ENCODE data around the gene COX7A2.

COX7A2 gene, protein sequence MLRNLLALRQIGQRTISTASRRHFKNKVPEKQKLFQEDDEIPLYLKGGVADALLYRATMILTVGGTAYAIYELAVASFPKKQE

DNA sequence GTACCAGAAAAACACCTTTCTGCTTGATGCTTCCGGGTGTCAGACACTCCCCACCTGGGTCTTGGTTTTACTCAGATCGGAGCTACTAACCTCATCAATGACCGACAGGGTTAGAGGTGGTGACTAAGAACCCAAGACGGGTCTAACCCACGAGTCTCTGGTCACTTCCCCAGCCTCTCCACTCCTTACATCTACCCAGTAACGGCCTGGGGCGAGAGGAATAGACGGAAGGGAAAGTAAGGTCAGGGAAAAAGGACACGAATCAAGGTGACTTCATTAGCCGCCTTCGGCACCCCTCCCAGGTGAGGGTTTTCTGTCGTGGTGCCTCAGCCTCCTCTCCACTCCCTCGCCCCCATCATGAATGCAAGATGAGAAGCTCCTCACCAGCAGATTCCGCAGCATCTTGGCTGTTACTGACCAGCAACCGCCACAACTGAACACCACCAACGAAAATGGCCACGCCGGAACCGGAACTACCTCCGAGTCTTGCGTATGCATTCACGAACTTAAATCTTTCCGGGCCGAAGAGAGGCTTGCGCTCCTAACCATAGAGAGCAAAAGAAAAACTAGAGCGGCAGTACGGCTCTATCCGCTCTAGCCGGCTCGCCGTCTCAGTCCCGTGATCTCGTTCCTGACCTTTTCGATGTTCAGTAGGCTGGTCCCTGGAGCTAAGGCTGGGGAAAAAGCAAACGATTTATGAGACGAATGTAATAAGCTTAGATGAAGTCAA lies at the start of gene COX7A2:
Gene COX7A2, minus strand, starts transcription at position 469 of the 730 bp plus-strand sequence. Its CDS starts 67 bp downstream, at position 402.
- DNase-seq: peak; percentile 95

DNA sequence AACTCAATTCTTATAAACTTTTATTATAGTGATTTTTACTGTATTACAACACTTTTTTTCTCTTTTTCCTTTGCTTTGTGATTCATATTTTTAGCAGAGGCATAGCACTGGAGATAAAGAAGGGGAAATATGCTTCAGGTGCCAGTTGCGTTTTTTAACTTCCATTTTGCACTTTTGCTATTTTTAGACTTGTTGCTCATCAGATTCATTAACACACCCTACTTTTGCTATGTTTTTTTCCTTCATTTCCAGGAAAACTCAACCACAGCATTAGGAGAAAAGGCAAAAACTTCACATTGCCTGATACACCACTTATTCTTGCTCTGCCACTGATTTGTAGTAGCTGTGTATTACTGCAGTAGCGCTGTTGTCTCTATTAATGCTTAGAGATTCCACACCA lies 49.0 kb upstream of the COX7A2 start:
- DNase-seq: no peak

DNA sequence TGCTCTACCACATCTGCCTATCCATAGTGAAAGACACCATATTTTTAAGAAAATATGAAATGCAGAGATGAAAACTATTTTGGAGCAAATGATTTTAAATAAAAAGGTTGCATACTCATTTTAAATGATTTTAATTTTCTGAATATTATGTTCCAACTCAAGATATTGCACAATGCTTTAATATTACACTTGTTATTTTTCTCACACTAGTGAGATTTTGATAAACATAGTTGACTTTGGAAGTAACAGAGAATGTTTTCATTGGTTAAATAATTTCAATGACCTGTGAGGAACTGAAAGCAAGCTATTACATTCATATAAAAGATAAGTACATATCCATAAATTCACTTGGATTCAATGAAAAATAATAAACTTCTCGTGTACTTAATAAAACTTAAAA lies 48.1 kb upstream of the COX7A2 start:
- DNase-seq: no peak

DNA sequence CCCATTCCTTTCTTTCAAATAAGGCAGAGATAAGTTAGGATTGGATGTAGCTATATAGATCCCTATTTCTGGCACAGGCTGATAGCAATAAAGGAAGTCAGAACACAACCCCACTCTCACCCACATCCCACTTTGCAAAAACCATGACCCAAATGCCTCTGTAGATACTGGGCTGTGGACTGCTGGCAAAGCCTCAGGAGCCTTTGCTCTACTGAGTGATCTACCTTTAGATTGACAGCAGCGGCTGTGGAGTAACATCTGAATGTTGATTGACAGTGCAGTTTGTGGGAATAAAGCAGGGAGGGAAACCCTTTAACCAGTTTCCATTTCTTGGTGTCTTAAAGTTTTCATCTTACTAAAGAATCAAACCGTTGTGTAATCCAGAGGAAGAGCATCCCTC lies 47.7 kb upstream of the COX7A2 start:
- no peak for DNase-seq

DNA sequence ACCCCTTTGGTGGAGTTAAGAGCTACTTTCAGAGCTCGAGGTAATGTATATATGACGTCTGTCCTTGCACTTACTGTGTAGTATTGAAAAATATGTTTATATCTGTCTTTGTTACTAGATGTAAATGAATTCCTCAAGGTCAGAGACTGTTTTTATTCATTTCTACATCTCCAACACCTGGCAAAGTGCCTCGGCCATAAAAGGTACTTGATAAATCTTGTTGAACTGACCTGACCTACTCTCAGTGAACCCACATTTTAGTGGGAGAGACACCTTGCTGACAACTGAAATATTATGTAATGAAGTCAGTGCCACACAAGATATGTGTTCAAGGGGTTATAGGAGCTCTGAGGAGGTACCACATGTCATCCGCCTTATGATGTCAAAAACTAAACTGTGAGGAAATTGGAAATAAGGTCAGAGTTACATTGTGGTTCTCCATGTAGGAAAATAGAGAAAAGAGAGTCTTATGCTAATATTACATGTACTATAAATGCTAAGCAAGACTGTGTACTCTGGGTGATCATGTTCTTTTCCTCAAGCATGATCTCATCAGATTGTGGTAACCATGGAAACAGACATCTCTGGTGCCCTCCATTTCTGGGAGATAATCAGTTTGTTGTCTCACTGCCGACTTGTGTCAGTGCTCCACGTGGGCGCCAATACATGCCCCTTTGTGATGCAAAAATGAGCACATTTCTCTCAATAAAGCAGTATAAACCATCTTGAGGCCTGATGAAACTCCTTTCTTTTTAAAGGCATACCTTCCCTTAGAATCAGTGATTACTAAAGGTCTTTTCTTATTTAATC lies 46.7 kb upstream of the COX7A2 start:
- DNase-seq: no peak

DNA sequence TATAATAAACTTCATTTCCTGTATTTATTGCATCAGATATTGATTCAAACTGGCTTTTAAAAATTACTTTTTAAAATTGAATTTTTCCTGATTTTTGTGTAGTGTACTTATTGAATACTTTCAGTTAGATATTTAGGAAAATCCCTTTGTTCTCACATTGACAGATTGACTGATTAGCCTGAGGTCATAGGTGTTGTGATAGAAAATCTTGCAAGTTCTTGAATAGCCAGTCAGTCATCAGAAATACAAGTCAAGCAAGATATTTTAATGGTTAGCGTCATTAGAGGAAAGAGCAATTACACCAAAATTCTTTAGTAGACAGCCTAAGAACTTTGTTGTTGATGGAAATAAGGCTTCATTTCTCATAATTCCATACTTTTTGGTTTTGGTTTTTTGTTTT lies 44.4 kb upstream of the COX7A2 start:
- no peak for DNase-seq

DNA sequence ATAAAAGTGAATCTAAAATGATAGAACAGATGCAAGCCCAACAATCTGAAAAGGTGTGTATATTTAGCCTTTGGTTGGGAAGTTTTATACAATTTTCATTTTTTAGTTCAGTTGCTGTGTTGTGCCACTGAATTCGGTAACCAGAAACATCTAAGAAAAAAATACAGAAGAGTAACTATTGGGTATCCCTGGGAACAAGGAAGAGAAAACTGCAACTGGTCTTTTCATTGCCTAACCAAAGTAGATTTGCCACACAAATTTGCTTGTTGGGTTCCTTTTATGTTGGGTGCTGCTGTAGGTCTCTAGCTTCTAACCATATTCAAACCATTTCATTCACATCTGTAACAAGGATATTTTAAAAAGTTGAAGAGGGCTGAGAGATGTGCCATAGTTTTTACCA lies 43.8 kb upstream of the COX7A2 start:
- DNase-seq: no peak

DNA sequence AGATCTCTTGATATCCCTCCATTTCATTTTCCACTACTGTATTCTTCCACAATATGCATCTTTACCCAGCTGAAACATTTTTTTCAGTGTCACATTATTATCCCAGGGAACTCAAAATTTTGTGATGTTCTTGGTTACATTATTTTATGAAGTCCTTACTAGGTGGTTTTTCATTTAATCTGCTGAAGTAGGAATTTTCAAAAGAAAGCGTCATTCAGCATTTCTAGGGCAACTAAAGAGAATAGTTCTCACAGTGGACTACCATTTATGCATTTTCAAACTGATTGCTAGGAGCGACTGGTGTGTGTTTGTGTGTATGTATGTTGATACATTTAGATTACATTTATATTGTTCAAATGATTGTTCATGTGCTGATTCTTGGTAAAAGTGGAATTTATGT lies 43.4 kb upstream of the COX7A2 start:
- no peak for DNase-seq

DNA sequence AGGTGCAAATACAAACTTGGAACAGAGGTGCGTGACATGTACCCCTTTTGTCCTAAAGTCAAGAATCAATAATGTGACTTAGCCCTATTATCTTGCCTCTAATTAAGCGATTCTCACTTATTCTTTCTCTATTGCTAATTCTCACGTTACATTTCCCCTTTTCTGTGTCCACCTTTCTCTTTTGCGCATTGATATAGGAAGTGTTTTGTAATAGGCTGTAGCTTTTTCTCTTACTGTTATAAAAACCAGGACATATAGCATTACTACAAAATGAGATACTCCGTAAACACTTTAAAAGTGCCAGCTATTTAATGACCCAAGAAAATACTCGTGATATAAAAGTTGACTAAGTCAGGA lies 41.7 kb upstream of the COX7A2 start:
- DNase-seq: peak; percentile 30

DNA sequence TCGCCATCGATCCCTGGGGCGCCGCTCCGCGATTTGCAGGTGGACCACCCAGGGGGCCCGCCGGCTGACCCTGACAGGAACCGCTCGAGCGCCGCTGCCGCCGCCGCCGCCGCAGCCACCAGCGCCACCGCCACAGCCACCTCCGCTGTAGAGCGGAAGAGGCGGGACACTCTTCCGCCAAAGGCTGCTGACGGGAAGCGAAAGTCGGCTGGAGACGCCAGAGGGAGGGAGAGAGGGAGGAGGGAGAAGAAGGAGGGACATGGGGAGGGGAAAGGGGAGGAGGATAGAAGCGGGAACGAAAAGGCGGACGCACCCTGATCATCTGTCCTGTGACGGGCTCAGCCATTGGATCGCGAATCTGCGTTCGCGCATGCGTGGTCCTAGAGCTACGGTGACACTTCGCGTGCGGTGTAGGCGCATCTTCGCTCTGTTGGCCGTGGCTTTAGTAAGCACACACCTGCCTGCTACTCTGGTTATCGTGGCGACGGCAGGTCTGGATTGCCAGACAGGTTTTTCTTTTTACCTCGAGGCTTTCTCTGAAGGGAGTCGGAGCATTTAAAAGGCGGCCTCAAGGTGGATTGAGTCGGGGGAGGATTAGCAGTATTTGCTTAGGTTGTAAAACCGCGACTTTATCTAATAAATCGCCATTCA lies 41.2 kb upstream of the COX7A2 start, which contains the start of gene TMEM30A:
Gene TMEM30A, minus strand, starts transcription at position 161 of the 651 bp plus-strand sequence. Its CDS starts 154 bp downstream, at position 7.
- DNase-seq: peak; percentile 98

DNA sequence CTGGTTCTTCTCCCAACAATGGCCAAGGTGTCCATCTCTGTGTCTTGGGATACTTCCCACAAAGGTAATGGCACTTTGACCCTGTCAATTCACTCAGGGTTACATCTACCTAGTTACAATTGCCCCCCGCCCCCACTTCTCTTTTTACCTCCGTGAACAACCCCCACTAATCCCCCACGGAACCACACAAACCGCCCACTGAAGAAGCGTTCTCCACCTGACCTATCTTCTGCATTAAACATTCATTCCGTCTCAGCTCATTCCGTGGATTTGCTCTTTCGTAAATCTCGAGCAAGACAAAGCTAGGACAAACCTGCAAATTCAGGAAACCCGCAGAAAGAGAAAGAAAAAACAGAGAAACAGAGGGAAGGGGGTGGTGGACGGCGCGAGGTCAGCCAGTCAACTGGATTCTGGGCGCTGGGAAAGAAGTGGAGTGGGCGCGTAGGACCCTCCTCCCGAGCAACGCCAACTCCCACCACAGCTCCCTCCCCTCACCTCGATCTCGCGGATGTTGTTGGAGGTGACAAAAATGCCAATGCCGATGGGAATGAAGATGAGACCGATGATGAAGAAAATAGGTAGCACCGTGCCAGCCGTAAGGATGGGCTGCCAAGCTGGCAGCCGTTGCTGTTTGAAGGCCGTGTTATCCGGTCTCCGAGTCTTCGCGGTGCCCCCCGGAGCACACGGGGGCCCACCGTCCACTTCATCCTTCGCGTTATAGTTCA lies 40.5 kb upstream of the COX7A2 start:
- DNase-seq: no peak

DNA sequence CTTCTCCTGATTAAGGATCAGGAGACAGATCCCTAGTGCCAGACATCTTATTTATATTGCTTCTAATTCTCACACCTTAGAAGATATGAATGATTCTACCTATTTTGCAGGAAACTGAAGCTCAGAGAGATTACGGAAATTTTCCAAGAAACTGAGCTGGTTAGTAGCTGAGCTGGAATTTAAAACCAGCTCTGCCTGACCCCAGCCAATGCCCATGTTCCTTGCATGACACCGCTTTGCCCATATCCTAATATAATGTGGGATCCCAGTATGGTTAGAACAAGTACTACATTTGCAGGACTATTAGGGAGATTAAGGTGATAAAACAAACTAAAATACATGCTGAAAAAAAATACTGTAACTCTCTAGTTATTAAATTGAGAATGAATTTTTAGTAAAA lies 39.1 kb upstream of the COX7A2 start:
- DNase-seq: no peak

DNA sequence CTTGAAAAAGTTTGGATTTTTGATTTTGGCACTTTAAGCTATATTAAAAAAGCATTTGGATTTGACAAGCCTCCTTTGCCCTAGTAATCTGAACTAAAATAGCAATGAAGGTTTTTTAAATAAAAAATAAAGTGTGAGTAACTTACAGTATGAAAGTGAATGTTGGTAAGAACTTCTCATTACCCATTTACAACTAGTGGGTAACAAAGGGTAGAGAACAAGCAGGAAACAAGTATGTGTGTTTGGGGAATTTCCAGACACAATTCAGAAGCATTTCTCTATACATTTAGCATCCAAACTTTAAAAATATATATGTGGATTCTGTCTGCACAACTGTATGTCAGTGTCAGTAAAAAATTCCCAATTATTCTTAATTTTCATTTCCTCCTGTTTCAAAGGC lies 38.1 kb upstream of the COX7A2 start:
- DNase-seq: no peak

DNA sequence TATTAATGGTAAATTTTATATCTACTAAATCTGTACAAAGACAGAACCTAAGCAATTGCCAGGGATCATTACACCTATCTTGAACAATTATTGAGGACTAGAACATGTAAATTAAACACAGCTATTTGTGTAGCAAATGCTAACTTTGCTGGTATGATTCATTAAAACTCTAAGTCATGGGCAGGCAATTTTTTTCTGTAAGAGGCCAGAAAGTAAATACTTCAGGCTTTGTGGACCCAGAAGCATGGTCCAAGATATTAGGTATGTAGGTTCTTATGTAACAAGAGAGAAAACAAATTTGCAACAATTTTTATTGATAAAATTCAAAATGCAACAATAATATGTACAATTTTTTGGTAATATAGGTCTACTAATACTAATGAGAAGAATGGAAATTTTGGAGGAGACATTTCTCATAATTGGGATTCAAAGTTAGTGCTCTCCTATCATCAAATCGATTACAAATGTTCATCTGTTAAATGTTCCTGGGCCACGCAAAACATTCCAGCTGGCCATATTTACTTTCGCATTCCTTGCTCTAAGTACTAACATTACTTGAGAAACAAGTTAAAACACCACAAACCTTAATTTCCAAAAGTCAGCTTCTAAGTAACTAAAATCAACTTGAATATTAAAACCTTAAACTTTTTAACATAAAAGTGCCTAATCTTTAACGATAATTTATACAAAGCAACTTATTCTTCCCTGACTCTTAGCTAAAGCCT lies 36.7 kb upstream of the COX7A2 start:
- no peak for DNase-seq

DNA sequence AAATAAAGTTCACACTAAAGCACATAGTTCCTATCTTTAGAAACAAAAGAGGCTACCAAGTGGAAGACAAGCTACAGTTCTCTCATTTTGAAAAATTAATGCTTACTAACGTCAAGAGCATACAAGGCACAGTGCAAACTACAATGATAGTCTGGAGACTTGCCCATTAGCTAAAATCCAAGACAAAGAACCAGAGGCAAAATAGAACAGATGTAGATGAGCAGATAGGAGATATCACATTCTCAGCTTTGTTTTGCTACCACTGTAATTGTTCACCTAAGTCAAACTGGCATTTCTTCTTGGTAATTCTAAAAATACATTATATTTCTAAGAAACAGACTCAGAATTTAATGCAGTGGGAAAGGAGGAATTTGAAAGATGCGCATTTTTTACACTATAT lies 35.8 kb upstream of the COX7A2 start:
- no peak for DNase-seq

DNA sequence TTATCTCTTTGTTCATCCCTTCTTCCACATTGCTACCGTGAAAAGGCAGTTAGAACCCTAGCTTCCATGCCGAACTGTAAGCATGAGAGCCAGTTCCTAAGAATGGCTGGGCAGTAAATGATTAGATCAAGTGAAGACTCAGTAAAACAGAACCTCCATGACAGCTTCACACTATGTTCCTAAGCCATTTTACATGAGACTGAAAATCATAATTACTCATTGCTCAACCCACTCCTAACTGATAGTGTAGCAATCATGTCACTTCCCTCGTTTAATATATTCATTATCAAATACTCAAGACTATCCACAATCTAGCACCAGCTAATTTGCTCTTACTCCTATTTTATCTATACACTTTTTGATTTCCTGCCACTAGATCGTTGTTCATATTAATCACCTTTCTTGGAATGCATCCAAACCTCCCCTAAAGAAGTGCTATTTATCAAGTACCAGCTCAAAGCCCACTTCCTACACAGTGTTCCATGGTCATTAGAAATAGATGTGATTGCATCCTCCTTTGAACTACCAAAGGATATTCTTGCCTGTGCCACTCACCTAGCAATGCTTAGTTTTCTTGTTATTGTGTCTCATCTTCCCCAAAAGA lies 35.0 kb upstream of the COX7A2 start:
- peak; percentile 16 for DNase-seq

DNA sequence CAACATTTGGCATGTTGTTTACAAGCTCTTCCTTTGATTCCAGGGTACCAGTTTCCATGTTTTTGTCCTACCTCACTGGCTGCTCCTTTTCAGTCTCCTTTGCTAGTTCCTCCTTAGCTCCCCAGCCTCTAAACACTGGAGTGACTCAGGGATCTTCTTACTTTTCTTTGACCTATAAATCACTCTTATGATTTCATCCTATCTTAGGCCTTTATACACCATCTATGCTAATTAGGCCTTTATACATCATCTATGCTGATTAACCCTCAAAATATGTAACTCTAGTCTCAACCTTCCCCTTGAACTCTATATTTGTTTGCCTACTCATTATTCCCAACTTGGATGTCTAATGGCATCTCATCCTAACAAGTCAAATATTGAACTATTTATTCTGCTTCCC lies 31.5 kb upstream of the COX7A2 start:
- DNase-seq: no peak

DNA sequence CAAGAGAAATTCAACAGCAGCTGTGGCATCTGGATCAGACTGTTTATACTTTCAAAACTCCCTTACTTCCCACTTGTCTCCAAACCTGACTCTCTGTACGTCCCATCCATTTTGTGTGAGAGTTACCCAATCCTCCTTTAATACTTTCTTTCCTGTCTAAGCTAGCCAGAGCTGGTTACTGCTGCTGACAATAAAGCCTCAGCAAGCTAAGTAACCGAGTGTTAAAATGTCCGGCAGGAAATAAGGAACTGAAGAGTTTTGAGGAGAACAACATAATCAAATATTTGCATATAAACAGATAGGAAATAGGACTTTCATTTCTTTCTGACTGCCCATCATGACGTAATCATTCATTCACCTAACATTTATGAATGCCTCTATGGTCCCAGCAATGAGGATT lies 29.4 kb upstream of the COX7A2 start:
- peak; percentile 81 for DNase-seq

DNA sequence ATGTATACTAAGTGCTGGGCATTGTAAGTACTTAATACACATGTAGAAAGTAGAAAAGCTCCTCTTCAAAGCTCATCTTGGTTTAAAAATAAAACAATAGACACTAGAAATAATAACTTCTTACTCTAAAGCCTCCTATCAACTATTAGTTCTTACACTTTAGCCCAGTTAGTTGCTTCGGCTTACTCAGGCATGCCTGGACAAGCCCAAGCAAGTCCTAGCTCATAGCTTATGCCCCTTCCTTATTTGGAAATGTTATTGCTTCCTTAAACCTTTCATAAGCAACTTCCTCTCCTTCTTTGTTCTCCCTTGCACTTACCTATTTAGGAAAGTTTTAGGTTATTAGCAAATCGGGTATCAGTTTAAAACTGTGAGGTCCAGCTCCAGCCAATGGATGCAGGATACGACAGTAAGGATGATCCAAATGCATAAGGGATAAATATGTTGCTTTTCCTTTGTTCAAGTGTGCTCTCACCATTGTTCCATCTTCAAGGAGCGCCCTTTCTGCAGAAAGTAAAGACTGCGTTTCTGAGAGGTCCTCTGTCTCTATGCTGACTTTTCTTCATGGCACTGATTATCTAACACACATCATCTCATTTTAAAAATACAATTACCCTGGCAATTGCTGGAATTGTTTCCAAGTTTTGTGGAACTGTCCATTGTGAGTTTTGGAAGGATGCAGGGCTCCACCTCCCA lies 28.7 kb upstream of the COX7A2 start:
- peak; percentile 17 for DNase-seq

DNA sequence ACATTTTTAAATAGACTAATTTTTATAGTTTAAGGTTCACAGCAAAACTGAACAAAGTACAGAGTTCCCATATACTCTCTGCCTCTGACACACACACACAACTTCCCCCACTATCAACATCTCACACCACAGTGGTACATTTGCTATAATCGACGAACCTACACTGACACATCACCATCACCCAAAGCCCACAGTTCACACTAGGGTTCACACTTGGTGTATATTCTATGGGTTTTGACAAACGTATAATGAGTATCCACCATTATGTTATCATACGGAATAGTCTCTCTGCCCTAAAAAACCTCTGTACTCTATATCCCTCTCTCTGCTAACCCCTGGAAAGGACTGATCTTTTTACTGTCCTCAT lies 25.4 kb upstream of the COX7A2 start:
- DNase-seq: no peak
